Esophagus muscularis mucosa (tissue), 4 donors: Measurements from ENCODE around the gene MFSD11. TPM values are rescaled to one million over a fixed set of nuclear protein-coding genes. Genes with fewer than 3 reads are reported as not detected.
"Not testable (repeated sequence)": the region's sequence is repeated elsewhere in the genome, so short reads cannot be mapped to it uniquely, and the experiment has no call there.

ENCODE experiments used
- DNase-seq: peaks from one replicate; pipeline ENCODE4 v3.0.0-alpha.2; 2017; ENCODE audit errors: extremely low spot score
- H3K27ac ChIP-seq, 4 donors: fragments of 200-600 bp; sonication (generic); replicated peaks in 1 of 4; 1 replicate in 3 of 4; 2 replicates in 1 of 4; pipeline ENCODE4 v1.5.1; 2016 to 2019; ENCODE audit warnings: mild to moderate bottlenecking in 1 of 4
- H3K27me3 ChIP-seq, 4 donors: fragments of 200-600 bp; sonication (generic); one replicate each; pipeline versions ENCODE4 v1.5.1 to v1.6.0; 2016 to 2019
- H3K36me3 ChIP-seq, 4 donors: fragments of 200-600 bp; sonication (generic); one replicate each; pipeline ENCODE4 v1.5.1; 2016 to 2019
- H3K4me1 ChIP-seq, 4 donors: fragments of 200-600 bp; sonication (generic); one replicate each; pipeline ENCODE4 v1.5.1; 2016 to 2019
- H3K4me3 ChIP-seq, 4 donors: fragments of 200-600 bp; sonication (generic); 1 replicate in 2 of 4; 2 replicates in 2 of 4; pipeline ENCODE4 v1.5.1; 2016 to 2019; ENCODE audit warnings: mild to moderate bottlenecking in 4 of 4, moderate library complexity in 1 of 4
- H3K9me3 ChIP-seq, 4 donors: fragments of 200-600 bp; sonication (generic); 1 replicate in 3 of 4; 2 replicates in 1 of 4; pipeline ENCODE4 v1.5.1; 2016 to 2019
- CTCF ChIP-seq, 3 experiments: fragments of 200-600 bp in 2 of 3; fragments of 450-650 bp in 1 of 3; sonication (generic) in 2 of 3; IDR thresholded peaks; one replicate each; pipeline ENCODE4 v1.5.1; 2017 to 2019; ENCODE audit warnings: antibody characterized with exemption in 3 of 3, mild to moderate bottlenecking in 2 of 3, moderate library complexity in 1 of 3
- EP300 ChIP-seq: sonication (generic); formaldehyde crosslinking; IDR thresholded peaks from one replicate; pipeline ENCODE4 v1.6.1; 2017; ENCODE audit warnings: antibody characterized with exemption
- POLR2A ChIP-seq: fragments of 450-650 bp; IDR thresholded peaks from one replicate; pipeline ENCODE4 v1.6.1; 2017; ENCODE audit warnings: antibody characterized with exemption, moderate library complexity, mild to moderate bottlenecking, low read depth
- POLR2AphosphoS5 ChIP-seq, 2 donors: sonication (generic); formaldehyde crosslinking; IDR thresholded peaks; one replicate each; pipeline ENCODE4 v1.6.1; 2017; ENCODE audit warnings: antibody characterized with exemption in 2 of 2
- WGBS: methylation state at CpG from one replicate; pipeline ENCODE4 v1.1.5; 2018; 5-methylcytosine and 5-hydroxymethylcytosine counted together
- intact Hi-C: fragments of 100-400 bp; cut with DNase I; formaldehyde crosslinking; loops from one replicate; pipeline ENCODE4 v1.15.1; 2023
- total RNA-seq, 4 donors: library from RNA; depleted of rRNA; stranded (reverse); fragments of >200 nt; gene quantifications; one replicate each; pipeline versions ENCODE4 v1.1.0 to v1.2.1, GENCODE V29; 2016

The MFSD11 gene
- total RNA-seq, 4 donors from 2014 or later: 17.1 to 22.4 (median 18.8) TPM

GRCh38 chr17:76793775-76794174 lies 55.9 kb downstream of the MFSD11 start:
- Histone ChIP-seq H3K9me3 (no peaks in the 10 kb centered on the region), H3K4me1 (peaks cover 5 to 14% (median 10%) of the 10 kb centered on the region in 4 donors), H3K27me3 (no peaks in the 10 kb centered on the region), H3K4me3 (no peak overlapping the region), H3K27ac (no peak overlapping the region), H3K36me3 (peaks cover 0 to 4% (median 0%) of the 10 kb centered on the region in 4 donors)
- intact Hi-C loops: no loop called here
- WGBS: 93% methylated on average over 4 of the region's 4 CpGs
- TF ChIP-seq EP300: no peak
- TF ChIP-seq POLR2A: no peak
- TF ChIP-seq CTCF (IDR thresholded peaks at IDR 0.05): no peak
- TF ChIP-seq POLR2AphosphoS5 (IDR thresholded peaks at IDR 0.05): no peak
- DNase-seq: no peak

- no peaks in the 10 kb centered on the region for H3K27me3 ChIP-seq
- no peak overlapping the region for H3K4me3 ChIP-seq
- no peaks in the 10 kb centered on the region for H3K9me3 ChIP-seq
- no peak for TF ChIP-seq EP300
- no peak for TF ChIP-seq CTCF (IDR thresholded peaks at IDR 0.05)
- WGBS: 88% methylated on average over 3 of the region's 3 CpGs
- H3K36me3 ChIP-seq: no peaks in the 10 kb centered on the region
- no peak overlapping the region for H3K27ac ChIP-seq
- H3K4me1 ChIP-seq: peaks cover 5 to 11% (median 8%) of the 10 kb centered on the region in 4 donors
- intact Hi-C loops: no loop called here
- DNase-seq: no peak
Measured at GRCh38 chr17:76796081-76796480, 58.2 kb downstream of the MFSD11 start.

- WGBS: 79% methylated on average over 6 of the region's 6 CpGs
- H3K9me3 ChIP-seq: no peaks in the 10 kb centered on the region
- no peak overlapping the region for H3K4me3 ChIP-seq
- no peak for DNase-seq
- no peaks in the 10 kb centered on the region for H3K4me1 ChIP-seq
- intact Hi-C loops: no loop called here
- no peak overlapping the region for H3K27ac ChIP-seq
- H3K27me3 ChIP-seq: no peaks in the 10 kb centered on the region
- TF ChIP-seq EP300 (no peak), POLR2A (no peak), CTCF (IDR thresholded peaks at IDR 0.05) (no peak), POLR2AphosphoS5 (IDR thresholded peaks at IDR 0.05) (no peak)
- H3K36me3 ChIP-seq: no peaks in the 10 kb centered on the region
Measured at GRCh38 chr17:76797241-76797840, 59.4 kb downstream of the MFSD11 start.

GRCh38 chr17:76801706-76802105 lies 63.8 kb downstream of the MFSD11 start:
- 87% methylated on average over 5 of the region's 5 CpGs for WGBS
- Histone ChIP-seq H3K27me3 (no peaks in the 10 kb centered on the region), H3K4me1 (no peaks in the 10 kb centered on the region), H3K9me3 (no peaks in the 10 kb centered on the region), H3K27ac (no peak overlapping the region), H3K4me3 (no peak overlapping the region), H3K36me3 (no peaks in the 10 kb centered on the region)
- no peak for DNase-seq
- intact Hi-C loops: no loop called here
- TF ChIP-seq POLR2AphosphoS5 (IDR thresholded peaks at IDR 0.05) (no peak), CTCF (IDR thresholded peaks at IDR 0.05) (no peak), POLR2A (no peak), EP300 (no peak)

GRCh38 chr17:76805319-76805718 lies 67.4 kb downstream of the MFSD11 start:
- Histone ChIP-seq H3K4me1 (no peaks in the 10 kb centered on the region), H3K27ac (no peak overlapping the region), H3K27me3 (no peaks in the 10 kb centered on the region), H3K9me3 (no peaks in the 10 kb centered on the region), H3K36me3 (no peaks in the 10 kb centered on the region), H3K4me3 (no peak overlapping the region)
- intact Hi-C loops: no loop called here
- DNase-seq: no peak
- TF ChIP-seq CTCF (IDR thresholded peaks at IDR 0.05): no peak
- no peak for TF ChIP-seq POLR2A
- TF ChIP-seq POLR2AphosphoS5 (IDR thresholded peaks at IDR 0.05): no peak
- no peak for TF ChIP-seq EP300
- WGBS: 92% methylated on average over 9 of the region's 9 CpGs

GRCh38 chr17:76806151-76806550 lies 68.2 kb downstream of the MFSD11 start:
- intact Hi-C loops, H3K27me3 ChIP-seq, H3K27ac ChIP-seq, H3K9me3 ChIP-seq, H3K4me3 ChIP-seq, H3K4me1 ChIP-seq, DNase-seq, H3K36me3 ChIP-seq: not testable (repeated sequence)
- 100% methylated on average over 1 of the region's 32 CpGs for WGBS

GRCh38 chr17:76806767-76807166 lies 68.8 kb downstream of the MFSD11 start:
- intact Hi-C loops, H3K4me1 ChIP-seq, H3K4me3 ChIP-seq, H3K27ac ChIP-seq, H3K36me3 ChIP-seq, H3K27me3 ChIP-seq, DNase-seq, H3K9me3 ChIP-seq: not testable (repeated sequence)
- WGBS: 89% methylated on average over 4 of the region's 4 CpGs
